Panc1 (cell line): Measurements from ENCODE around the gene TANGO6. TPM values are rescaled to one million over a fixed set of nuclear protein-coding genes. Genes with fewer than 3 reads are reported as not detected.

Source experiments
- ATAC-seq: fragments of 200-7000 bp; cut with Tn5 transposase; 2 replicates; pipeline ENCODE4 v1.9.1; 2020; ENCODE audit warnings: mild to moderate bottlenecking, moderate library complexity
- BruUV-seq: library from RNA; stranded (reverse); fragments of 400-500 nt; replicated peaks from 2 replicates; lab custom pipeline; 2021; lab: Mats Ljungman, UMichigan
- CTCF ChIA-PET: fragments of 300-600 bp; sonication (Branson Sonifier 250); formaldehyde crosslinking; loops from one replicate; lab custom pipeline; 2022; ENCODE audit warnings: antibody characterized with exemption; lab: Charles Lee
- POLR2A ChIA-PET: fragments of 300-600 bp; sonication (Branson Sonifier 250); formaldehyde crosslinking; loops from one replicate; lab custom pipeline; 2022; ENCODE audit warnings: antibody characterized with exemption; lab: Charles Lee
- DNase-seq: peaks from one replicate; pipeline ENCODE4 v3.0.0-alpha.2; 2010; ENCODE audit warnings: low read depth, low spot score
- H3K27ac ChIP-seq: 2 replicates; pipeline ENCODE4 v1.5.1; 2011; ENCODE audit warnings: mild to moderate bottlenecking, low read length, inconsistent platforms
- H3K27me3 ChIP-seq: fragments of 200-500 bp; sonication (Bioruptor generic); 2 replicates; pipeline ENCODE4 v1.6.0; 2014; ENCODE audit warnings: low read length, inconsistent platforms; ENCODE audit not compliant: control insufficient read depth, insufficient read depth
- H3K36me3 ChIP-seq: fragments of 200-500 bp; sonication (Bioruptor generic); 2 replicates; pipeline ENCODE4 v1.5.1; 2014; ENCODE audit warnings: inconsistent platforms, mild to moderate bottlenecking, low read length, moderate library complexity; ENCODE audit not compliant: control insufficient read depth, insufficient read depth
- H3K4me1 ChIP-seq: 2 replicates; pipeline ENCODE4 v1.5.1; 2011; ENCODE audit warnings: inconsistent platforms, mild to moderate bottlenecking, low read length, moderate library complexity; ENCODE audit not compliant: control insufficient read depth, insufficient read depth
- H3K4me3 ChIP-seq, 2 experiments: 2 replicates each; pipeline ENCODE4 v1.5.1; 2011 to 2012; ENCODE audit warnings: low read depth in 2 of 2, low read length in 2 of 2, mild to moderate bottlenecking in 2 of 2, inconsistent platforms in 1 of 2, moderate library complexity in 1 of 2
- H3K9me3 ChIP-seq: fragments of 200-500 bp; sonication (Bioruptor generic); 2 replicates; pipeline ENCODE4 v1.5.1; 2014; ENCODE audit warnings: low read depth, mild to moderate bottlenecking, inconsistent platforms, low read length, moderate library complexity; ENCODE audit not compliant: control insufficient read depth, insufficient read depth
- CTCF ChIP-seq: fragments of 450-650 bp; IDR thresholded peaks from 2 replicates; pipeline ENCODE4 v1.5.1; 2017; ENCODE audit warnings: mild to moderate bottlenecking
- POLR2AphosphoS5 ChIP-seq: IDR thresholded peaks from 2 replicates; pipeline ENCODE4 v1.6.1; 2012; ENCODE audit warnings: mild to moderate bottlenecking, low read depth, low read length, moderate library complexity
- REST ChIP-seq, 2 experiments: IDR thresholded peaks; 2 replicates each; pipeline ENCODE4 v1.6.1; 2011 to 2012; ENCODE audit warnings: low read depth in 2 of 2, control low read depth in 1 of 2, low read length in 1 of 2, mild to moderate bottlenecking in 1 of 2, moderate library complexity in 1 of 2; ENCODE audit not compliant: insufficient read depth in 1 of 2
- SIN3A ChIP-seq: IDR thresholded peaks from 2 replicates; pipeline ENCODE4 v1.6.1; 2012; ENCODE audit warnings: low read depth, mild to moderate bottlenecking, low read length, moderate library complexity, borderline replicate concordance; ENCODE audit not compliant: insufficient read depth
- TCF7L2 ChIP-seq: IDR thresholded peaks from 2 replicates; pipeline ENCODE4 v1.6.1; 2011; ENCODE audit warnings: mild to moderate bottlenecking, low read depth, low read length, inconsistent platforms
- in situ Hi-C: cut with HindIII; loops from 2 replicates; pipeline ENCODE4 v1.10.0; 2016; ENCODE audit warnings: low sequenced_read_pairs, low pct_unique_long_range_greater_than_20kb
- intact Hi-C: fragments of 100-400 bp; cut with micrococcal nuclease; formaldehyde crosslinking; loops from one replicate; pipeline ENCODE4 v1.10.0; 2022; ENCODE audit not compliant: unreplicated experiment
- total RNA-seq: library from RNA; stranded (reverse); gene quantifications from one replicate; pipeline ENCODE4 v1.2.1, GENCODE V29; 2021; ENCODE audit not compliant: unreplicated experiment

TANGO6 gene
- total RNA-seq, 1 experiment from 2014 or later = 11.0 TPM

- H3K4me3 ChIP-seq = no peak overlapping the region
- POLR2A ChIA-PET = no interaction called here
- BruUV-seq = no TSS peak
- no peaks in the 10 kb centered on the region for H3K9me3 ChIP-seq
- DNase-seq (no peak), ATAC-seq (no peak)
- H3K4me1 ChIP-seq = peaks cover 13% of the 10 kb centered on the region; the same call in 1 of the 2 replicates
- CTCF ChIA-PET = no interaction called here
- TF ChIP-seq REST (IDR thresholded peaks at IDR 0.05; ENCODE audit: insufficient read depth in 1 of 2, low read depth in 2 of 2, low read length in 1 of 2) = no peak
- TF ChIP-seq TCF7L2 = no peak
- no peak for TF ChIP-seq POLR2AphosphoS5
- TF ChIP-seq SIN3A = no peak
- no peak for TF ChIP-seq CTCF
- in situ Hi-C loops (no loop called here), intact Hi-C loops (no loop called here)
- no peak overlapping the region for H3K27ac ChIP-seq
- no peaks in the 10 kb centered on the region for H3K27me3 ChIP-seq
- H3K36me3 ChIP-seq = no peaks in the 10 kb centered on the region
Observed at GRCh38 chr16:69087161-69087581, 243.8 kb downstream of the TANGO6 start.

GRCh38 chr16:69088684-69089083 lies 245.4 kb downstream of the TANGO6 start:
- POLR2A ChIA-PET = no interaction called here
- in situ Hi-C loops = no loop called here

More at GRCh38 chr16:69088684-69089083, 245.4 kb downstream of the TANGO6 start:
- Histone ChIP-seq H3K27me3 (no peaks in the 10 kb centered on the region), H3K36me3 (no peaks in the 10 kb centered on the region), H3K9me3 (no peaks in the 10 kb centered on the region), H3K4me1 (peaks cover 13% of the 10 kb centered on the region; the same call in 1 of the 2 replicates), H3K4me3 (no peak overlapping the region), H3K27ac (no peak overlapping the region)
- no TSS peak for BruUV-seq
- DNase-seq (no peak), ATAC-seq (no peak)
- intact Hi-C loops = no loop called here
- no peak for TF ChIP-seq REST (IDR thresholded peaks at IDR 0.05; ENCODE audit: insufficient read depth in 1 of 2, low read depth in 2 of 2, low read length in 1 of 2)
- TF ChIP-seq TCF7L2 = no peak
- no peak for TF ChIP-seq CTCF
- no peak for TF ChIP-seq POLR2AphosphoS5
- no peak for TF ChIP-seq SIN3A
- CTCF ChIA-PET = no interaction called here
